ENCODE data around the gene DNAAF5. TPM values are rescaled to one million over a fixed set of nuclear protein-coding genes. Genes with fewer than 3 reads are reported as not detected.

The DNAAF5 gene
- total and polyA plus RNA-seq, 2 of the 13 experiments (the other 11 are each of a cell fraction or from before 2014, with no cell fraction given), result 11.9 to 21.5 TPM

DNA sequence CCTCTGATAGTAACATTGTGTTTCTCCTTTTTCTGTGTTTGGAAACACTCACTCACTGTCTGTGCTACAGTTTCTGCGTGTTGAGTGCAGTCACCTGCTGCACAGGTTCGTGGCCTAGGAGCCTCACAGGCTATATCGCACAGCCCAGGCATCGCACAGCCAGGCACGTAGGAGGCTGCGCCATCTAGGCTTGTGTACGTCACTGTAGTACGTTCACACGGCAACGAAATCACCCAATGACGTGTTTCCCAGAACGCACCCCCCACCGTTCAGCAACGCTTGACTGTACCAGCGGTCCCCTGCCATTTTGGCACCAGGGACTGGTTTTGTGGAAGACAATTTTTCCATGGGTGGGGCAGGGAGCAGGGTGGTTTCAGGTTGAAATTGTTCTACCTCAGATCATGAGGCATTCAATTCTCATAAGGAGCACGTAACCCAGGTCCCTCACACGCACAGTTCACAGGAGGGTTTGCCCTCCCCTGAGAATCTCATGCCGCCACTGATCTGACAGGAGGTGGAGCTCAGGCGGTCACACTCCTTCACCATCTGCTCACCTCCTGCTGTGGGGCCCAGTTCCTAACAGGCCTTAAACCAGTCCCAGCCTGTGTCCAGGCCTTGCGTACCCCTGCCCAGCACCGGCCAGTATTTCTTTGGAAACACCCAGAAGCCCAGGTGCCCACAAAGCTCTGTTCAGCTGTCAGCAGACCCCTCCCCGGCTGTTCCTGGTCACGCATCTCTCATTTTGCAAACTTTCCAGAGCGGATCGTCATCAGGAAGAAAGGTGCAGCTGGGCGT is 23.8 kb downstream of the DNAAF5 start:
- H2AFZ ChIP-seq (ENCODE audit: low read length), result no peak overlapping the region
- H3K36me3 ChIP-seq (replicated peaks in 1 of 2; ENCODE audit: control insufficient read depth in 1 of 2, insufficient read depth in 2 of 2, low read length in 2 of 2), result peaks cover 21 to 59% of the 10 kb centered on the region in 2 experiments; a peak in 4 of 5 replicates
- no peaks in the 10 kb centered on the region for H4K20me1 ChIP-seq (ENCODE audit: insufficient read depth, low read length)
- H3K4me1 ChIP-seq (ENCODE audit: insufficient read depth, low read length), result no peaks in the 10 kb centered on the region
- no peak for DNase-seq (ENCODE audit: low spot score)
- POLR2A ChIA-PET, result no interaction called here
- no peaks in the 10 kb centered on the region for H3K9me3 ChIP-seq (ENCODE audit: low read length)
- 0 out of 2 replicates have a peak, but pooled peaks have one; percentile 37 for TF ChIP-seq ZNF891 (CRISPR knock-in tag; IDR thresholded peaks at IDR 0.05)
- no peak for TF ChIP-seq ARNTL (CRISPR knock-in tag; IDR thresholded peaks at IDR 0.05)
- intact Hi-C loops (cut with micrococcal nuclease; ENCODE audit: unreplicated experiment), result no loop called here
- in situ Hi-C loops (cut with HindIII; ENCODE audit: extremely low pct_ligation_motif_present, low pct_unique_long_range_greater_than_20kb), result no loop called here
- 98% methylated on average over 23 of the region's 26 CpGs for WGBS (ENCODE audit: low lambda C conversion rate)
- no peak for FAIRE-seq
- no TSS peak for BruUV-seq (replicated peaks)
- no peak overlapping the region for H3K27ac ChIP-seq (ENCODE audit: extremely low read length, insufficient read depth, low read length)
- ATAC-seq, result no peak
- H3K9ac ChIP-seq (ENCODE audit: insufficient read depth, low read depth, low read length), result no peak overlapping the region
- no peak overlapping the region for H3K4me2 ChIP-seq (ENCODE audit: low read depth, low read length)
- CTCF ChIA-PET (ENCODE audit: low intra/inter-chr PET ratio, low total read pairs), result no interaction called here
- peaks cover 4% of the 10 kb centered on the region for H3K79me2 ChIP-seq (ENCODE audit: insufficient read depth, low read length)
- no peaks in the 10 kb centered on the region for H3K27me3 ChIP-seq (ENCODE audit: control insufficient read depth in 1 of 2, insufficient read depth in 2 of 2, low read length in 2 of 2)
- no peak overlapping the region for H3K4me3 ChIP-seq (replicated peaks in 1 of 3; ENCODE audit: insufficient read depth in 1 of 3, low read depth in 2 of 3, low read length in 3 of 3)

GRCh38 chr7:751826-752225 is 25.3 kb downstream of the DNAAF5 start:
- H3K4me3 ChIP-seq (replicated peaks in 1 of 3; ENCODE audit: insufficient read depth in 1 of 3, low read depth in 2 of 3, low read length in 3 of 3), result no peak overlapping the region
- H3K4me1 ChIP-seq (ENCODE audit: insufficient read depth, low read length), result no peaks in the 10 kb centered on the region
- H3K27me3 ChIP-seq (ENCODE audit: control insufficient read depth in 1 of 2, insufficient read depth in 2 of 2, low read length in 2 of 2), result no peaks in the 10 kb centered on the region
- no peak overlapping the region for H3K4me2 ChIP-seq (ENCODE audit: low read depth, low read length)
- H4K20me1 ChIP-seq (ENCODE audit: insufficient read depth, low read length), result no peaks in the 10 kb centered on the region
- in situ Hi-C loops (cut with HindIII; ENCODE audit: extremely low pct_ligation_motif_present, low pct_unique_long_range_greater_than_20kb) (no loop called here), intact Hi-C loops (cut with micrococcal nuclease; ENCODE audit: unreplicated experiment) (no loop called here)
- H3K9me3 ChIP-seq (ENCODE audit: low read length), result no peaks in the 10 kb centered on the region
- no peak for DNase-seq (ENCODE audit: low spot score)
- no peak overlapping the region for H3K9ac ChIP-seq (ENCODE audit: insufficient read depth, low read depth, low read length)
- H3K36me3 ChIP-seq (replicated peaks in 1 of 2; ENCODE audit: control insufficient read depth in 1 of 2, insufficient read depth in 2 of 2, low read length in 2 of 2), result peaks cover 23 to 68% of the 10 kb centered on the region in 2 experiments; a peak in 4 of 5 replicates
- BruUV-seq (replicated peaks), result no TSS peak
- WGBS (ENCODE audit: low lambda C conversion rate), result 91% methylated on average over 15 of the region's 15 CpGs
- H3K79me2 ChIP-seq (ENCODE audit: insufficient read depth, low read length), result peaks cover 4% of the 10 kb centered on the region
- CTCF ChIA-PET (ENCODE audit: low intra/inter-chr PET ratio, low total read pairs), result no interaction called here
- H2AFZ ChIP-seq (ENCODE audit: low read length), result no peak overlapping the region
- ATAC-seq, result no peak
- H3K27ac ChIP-seq (ENCODE audit: extremely low read length, insufficient read depth, low read length), result no peak overlapping the region
- FAIRE-seq, result no peak
- POLR2A ChIA-PET, result no interaction called here
- no peak for TF ChIP-seq HNRNPLL (IDR thresholded peaks at IDR 0.05; ENCODE audit: low read depth, low read length, poor library complexity, severe bottlenecking)
- no peak for TF ChIP-seq SALL1 (CRISPR knock-in tag; IDR thresholded peaks at IDR 0.05)
- TF ChIP-seq NCOA1 (CRISPR knock-in tag; IDR thresholded peaks at IDR 0.05), result no peak
- TF ChIP-seq, protein P1, sequence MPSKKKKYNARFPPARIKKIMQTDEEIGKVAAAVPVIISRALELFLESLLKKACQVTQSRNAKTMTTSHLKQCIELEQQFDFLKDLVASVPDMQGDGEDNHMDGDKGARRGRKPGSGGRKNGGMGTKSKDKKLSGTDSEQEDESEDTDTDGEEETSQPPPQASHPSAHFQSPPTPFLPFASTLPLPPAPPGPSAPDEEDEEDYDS (CRISPR knock-in tag; IDR thresholded peaks at IDR 0.05), result no peak
- no peak for TF ChIP-seq ZNF792 (CRISPR knock-in tag; IDR thresholded peaks at IDR 0.05)
- TF ChIP-seq ONECUT2 (CRISPR knock-in tag; IDR thresholded peaks at IDR 0.05), result no peak
- TF ChIP-seq KAT7 (CRISPR knock-in tag; IDR thresholded peaks at IDR 0.05; ENCODE audit: borderline replicate concordance), result no peak
- TF ChIP-seq, protein P2, sequence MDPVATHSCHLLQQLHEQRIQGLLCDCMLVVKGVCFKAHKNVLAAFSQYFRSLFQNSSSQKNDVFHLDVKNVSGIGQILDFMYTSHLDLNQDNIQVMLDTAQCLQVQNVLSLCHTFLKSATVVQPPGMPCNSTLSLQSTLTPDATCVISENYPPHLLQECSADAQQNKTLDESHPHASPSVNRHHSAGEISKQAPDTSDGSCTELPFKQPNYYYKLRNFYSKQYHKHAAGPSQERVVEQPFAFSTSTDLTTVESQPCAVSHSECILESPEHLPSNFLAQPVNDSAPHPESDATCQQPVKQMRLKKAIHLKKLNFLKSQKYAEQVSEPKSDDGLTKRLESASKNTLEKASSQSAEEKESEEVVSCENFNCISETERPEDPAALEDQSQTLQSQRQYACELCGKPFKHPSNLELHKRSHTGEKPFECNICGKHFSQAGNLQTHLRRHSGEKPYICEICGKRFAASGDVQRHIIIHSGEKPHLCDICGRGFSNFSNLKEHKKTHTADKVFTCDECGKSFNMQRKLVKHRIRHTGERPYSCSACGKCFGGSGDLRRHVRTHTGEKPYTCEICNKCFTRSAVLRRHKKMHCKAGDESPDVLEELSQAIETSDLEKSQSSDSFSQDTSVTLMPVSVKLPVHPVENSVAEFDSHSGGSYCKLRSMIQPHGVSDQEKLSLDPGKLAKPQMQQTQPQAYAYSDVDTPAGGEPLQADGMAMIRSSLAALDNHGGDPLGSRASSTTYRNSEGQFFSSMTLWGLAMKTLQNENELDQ (CRISPR knock-in tag; IDR thresholded peaks at IDR 0.05; ENCODE audit: borderline replicate concordance), result no peak
- no peak for TF ChIP-seq U2AF1 (optimal IDR thresholded peaks at IDR 0.05; ENCODE audit: low read depth, low read length)
- no peak for TF ChIP-seq ELF4 (CRISPR knock-in tag; IDR thresholded peaks at IDR 0.05; ENCODE audit: borderline replicate concordance)
- TF ChIP-seq ZNF543 (CRISPR knock-in tag; IDR thresholded peaks at IDR 0.05), result no peak
- no peak for TF ChIP-seq FOXO1 (CRISPR knock-in tag; IDR thresholded peaks at IDR 0.05)
- TF ChIP-seq, protein P3, sequence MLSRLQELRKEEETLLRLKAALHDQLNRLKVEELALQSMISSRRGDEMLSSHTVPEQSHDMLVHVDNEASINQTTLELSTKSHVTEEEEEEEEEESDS (CRISPR knock-in tag; IDR thresholded peaks at IDR 0.05; ENCODE audit: borderline replicate concordance), result no peak
- TF ChIP-seq ZIK1 (CRISPR knock-in tag; IDR thresholded peaks at IDR 0.05; ENCODE audit: borderline replicate concordance, low read depth), result no peak

Data from HepG2 (cell line).